Measurements from ENCODE around the gene AHCYL2.

The AHCYL2 gene

DNA sequence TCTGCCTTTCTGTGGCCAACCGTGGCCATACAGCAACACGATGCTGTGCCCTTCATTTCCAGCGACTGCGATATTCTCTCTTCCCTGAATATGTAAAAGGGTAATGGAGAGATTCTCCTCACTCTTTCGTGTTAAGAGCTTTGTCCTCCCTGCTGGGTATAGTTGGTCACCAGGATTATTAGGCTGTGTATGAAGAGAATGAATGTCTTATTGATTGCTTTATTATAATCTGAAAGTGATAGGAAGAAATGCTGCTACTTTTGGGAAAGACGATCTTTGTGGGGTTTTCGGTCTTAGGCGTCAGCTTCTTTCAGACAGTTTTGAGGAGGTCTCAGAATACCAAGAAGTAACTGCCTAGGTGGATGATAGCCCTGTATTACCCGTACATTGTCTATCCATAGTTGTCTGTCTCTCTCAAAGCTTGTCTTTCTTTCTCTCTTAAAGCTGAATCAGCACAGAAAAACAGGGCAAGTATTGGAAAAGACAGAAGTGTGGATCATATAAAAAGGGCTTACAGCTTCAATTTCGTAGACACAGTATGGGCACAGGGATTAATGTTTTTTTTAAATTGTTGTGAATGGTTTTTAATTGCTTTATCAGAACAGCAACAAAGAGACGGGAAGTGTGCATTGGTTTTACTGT is 1.2 kb downstream of the AHCYL2 start:
- TF ChIP-seq ZNF384 (IDR thresholded peaks at IDR 0.05) (no peak), ARNT (IDR thresholded peaks at IDR 0.05) (no peak), FOXM1 (IDR thresholded peaks at IDR 0.05; ENCODE audit: borderline replicate concordance) (no peak), NFRKB (IDR thresholded peaks at IDR 0.05) (no peak), FOXK2 (IDR thresholded peaks at IDR 0.05) (no peak), BHLHE40 (IDR thresholded peaks at IDR 0.05; ENCODE audit: borderline replicate concordance) (no peak), SP1 (IDR thresholded peaks at IDR 0.05) (no peak), CTBP1 (IDR thresholded peaks at IDR 0.05; ENCODE audit: borderline replicate concordance) (no peak), HDGF (IDR thresholded peaks at IDR 0.05; ENCODE audit: borderline replicate concordance) (no peak), FOXA1 (IDR thresholded peaks at IDR 0.05) (no peak), L3MBTL2 (conservative IDR thresholded peaks at IDR 0.05) (no peak), TARDBP (IDR thresholded peaks at IDR 0.05) (no peak), ELF4 (IDR thresholded peaks at IDR 0.05) (no peak), LEF1 (IDR thresholded peaks at IDR 0.05; ENCODE audit: borderline replicate concordance) (no peak), SUZ12 (IDR thresholded peaks at IDR 0.05) (no peak)
- TF ChIP-seq, protein P1, sequence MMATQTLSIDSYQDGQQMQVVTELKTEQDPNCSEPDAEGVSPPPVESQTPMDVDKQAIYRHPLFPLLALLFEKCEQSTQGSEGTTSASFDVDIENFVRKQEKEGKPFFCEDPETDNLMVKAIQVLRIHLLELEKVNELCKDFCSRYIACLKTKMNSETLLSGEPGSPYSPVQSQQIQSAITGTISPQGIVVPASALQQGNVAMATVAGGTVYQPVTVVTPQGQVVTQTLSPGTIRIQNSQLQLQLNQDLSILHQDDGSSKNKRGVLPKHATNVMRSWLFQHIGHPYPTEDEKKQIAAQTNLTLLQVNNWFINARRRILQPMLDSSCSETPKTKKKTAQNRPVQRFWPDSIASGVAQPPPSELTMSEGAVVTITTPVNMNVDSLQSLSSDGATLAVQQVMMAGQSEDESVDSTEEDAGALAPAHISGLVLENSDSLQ (IDR thresholded peaks at IDR 0.05): no peak
- ChIA-PET CTCF (interaction anchor here (1.3 kb wide), 1 partner anchor 117 kb away, joined by 5 read pairs; no protein-coding TSS in a partner anchor), POLR2A (interaction anchor here (0.8 kb wide), 1 partner anchor 172 kb away, joined by 4 read pairs; no protein-coding TSS in a partner anchor)
- DNase-seq (ENCODE audit: extremely low spot score): no peak

DNA sequence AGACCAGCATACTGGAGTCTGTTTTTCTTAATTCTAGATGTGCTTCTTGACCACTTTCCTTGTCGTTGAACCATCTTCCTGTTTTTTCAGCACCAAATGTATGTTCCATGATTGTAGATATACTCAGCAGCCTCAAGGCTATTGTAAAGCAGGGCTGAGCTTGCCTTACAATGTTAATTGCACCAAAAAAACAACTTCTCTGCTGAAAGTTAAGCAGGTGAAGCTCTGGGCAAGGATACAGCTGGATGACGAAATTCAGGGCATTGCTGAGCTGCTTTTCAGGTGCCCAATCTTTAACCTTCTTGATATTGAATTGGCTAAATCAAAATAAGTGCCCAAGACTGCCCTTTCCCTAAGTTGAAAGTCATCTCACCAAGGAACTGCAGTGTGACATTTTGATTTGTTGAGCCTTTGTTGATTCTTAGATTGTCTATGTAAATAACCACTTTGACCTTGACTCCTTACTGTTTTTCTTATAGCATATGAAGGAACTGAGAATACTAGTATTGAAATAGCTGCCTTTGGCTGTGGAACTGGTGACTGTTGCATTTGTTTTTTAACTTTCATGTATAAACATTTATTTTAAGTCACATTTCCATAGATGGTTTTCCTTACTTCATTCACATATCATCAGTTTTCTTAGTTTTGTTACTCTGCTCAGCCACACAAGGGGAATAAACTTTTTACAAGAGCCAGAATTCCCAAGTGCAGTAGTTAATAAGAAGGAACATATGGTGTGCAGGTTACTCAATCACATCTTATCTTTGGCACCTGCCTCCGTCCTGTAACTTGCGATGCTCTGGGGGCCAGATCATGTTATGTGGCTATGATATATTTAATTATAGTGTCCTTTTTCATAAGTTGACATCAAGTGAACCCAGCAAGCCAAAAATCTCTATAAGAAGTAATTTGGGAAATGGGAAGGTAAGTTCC is 3.1 kb downstream of the AHCYL2 start:
- no peak for DNase-seq (ENCODE audit: extremely low spot score)
- TF ChIP-seq ARNT (IDR thresholded peaks at IDR 0.05): no peak
- no peak for TF ChIP-seq CTBP1 (IDR thresholded peaks at IDR 0.05; ENCODE audit: borderline replicate concordance)
- no peak for TF ChIP-seq TARDBP (IDR thresholded peaks at IDR 0.05)
- TF ChIP-seq L3MBTL2 (conservative IDR thresholded peaks at IDR 0.05): no peak
- no peak for TF ChIP-seq SP1 (IDR thresholded peaks at IDR 0.05)
- no peak for TF ChIP-seq SUZ12 (IDR thresholded peaks at IDR 0.05)
- TF ChIP-seq ZNF384 (IDR thresholded peaks at IDR 0.05): 0 out of 2 replicates have a peak, but pooled peaks have one; percentile 2
- TF ChIP-seq, protein P1 (IDR thresholded peaks at IDR 0.05): peak; percentile 56
- TF ChIP-seq ELF4 (IDR thresholded peaks at IDR 0.05): no peak
- TF ChIP-seq NFRKB (IDR thresholded peaks at IDR 0.05): no peak
- TF ChIP-seq HDGF (IDR thresholded peaks at IDR 0.05; ENCODE audit: borderline replicate concordance): no peak
- TF ChIP-seq FOXK2 (IDR thresholded peaks at IDR 0.05): no peak
- ChIA-PET CTCF (interaction anchor here (1.2 kb wide), 1 partner anchor 64 kb away, joined by 3 read pairs; no protein-coding TSS in a partner anchor), POLR2A (no interaction called here)

DNA sequence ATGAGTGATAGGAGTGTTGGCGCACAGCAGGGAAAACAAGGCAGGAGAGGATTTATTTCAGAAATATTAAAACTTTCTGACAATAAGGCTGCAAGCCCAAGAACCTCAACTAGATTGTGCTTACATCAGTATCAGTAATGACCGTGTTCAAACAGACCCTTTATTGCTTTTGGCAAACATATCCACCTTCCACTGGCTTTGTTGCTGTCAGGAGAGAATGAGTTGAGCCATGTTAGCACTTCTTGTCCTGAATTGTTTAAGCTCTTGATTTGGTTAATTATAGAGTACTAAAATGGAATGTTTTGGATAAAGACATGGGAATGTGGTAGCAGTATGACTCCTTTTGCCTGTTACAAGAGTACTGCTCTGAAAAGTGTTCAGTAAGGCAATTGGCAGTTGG is 3.8 kb downstream of the AHCYL2 start:
- TF ChIP-seq FOXM1 (IDR thresholded peaks at IDR 0.05; ENCODE audit: borderline replicate concordance) (no peak), FOXK2 (IDR thresholded peaks at IDR 0.05) (no peak), TARDBP (IDR thresholded peaks at IDR 0.05) (no peak), FOXA1 (IDR thresholded peaks at IDR 0.05) (no peak), ARNT (IDR thresholded peaks at IDR 0.05) (no peak), CTBP1 (IDR thresholded peaks at IDR 0.05; ENCODE audit: borderline replicate concordance) (no peak), HDGF (IDR thresholded peaks at IDR 0.05; ENCODE audit: borderline replicate concordance) (no peak), L3MBTL2 (conservative IDR thresholded peaks at IDR 0.05) (no peak), LEF1 (IDR thresholded peaks at IDR 0.05; ENCODE audit: borderline replicate concordance) (no peak)
- POLR2A ChIA-PET: no interaction called here
- CTCF ChIA-PET: no interaction called here
- no peak for DNase-seq (ENCODE audit: extremely low spot score)

DNA sequence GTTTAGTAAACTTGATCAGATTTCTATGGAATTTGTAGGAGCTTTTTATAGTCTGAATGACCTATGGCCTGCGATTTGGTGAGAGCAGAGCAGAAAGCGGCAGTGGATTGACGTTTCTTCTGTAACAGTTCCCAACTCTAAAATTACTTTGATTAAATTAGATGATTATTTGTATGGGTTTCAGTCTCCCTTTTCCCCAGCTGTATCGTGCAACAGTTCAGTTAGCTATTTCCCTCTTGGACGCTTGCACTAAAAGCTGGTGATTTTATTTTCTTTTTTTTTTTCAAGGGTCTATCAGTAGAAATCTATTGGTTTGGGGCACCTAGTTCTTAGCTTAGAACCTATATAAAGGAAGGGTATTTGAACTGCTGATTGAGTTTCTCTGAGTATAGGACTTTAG is 6.8 kb downstream of the AHCYL2 start:
- ChIA-PET POLR2A (no interaction called here), CTCF (interaction anchor here (0.9 kb wide), 1 partner anchor 13 kb away, joined by 4 read pairs; no protein-coding TSS in a partner anchor)
- TF ChIP-seq ELF4 (IDR thresholded peaks at IDR 0.05) (no peak), FOXK2 (IDR thresholded peaks at IDR 0.05) (no peak), TARDBP (IDR thresholded peaks at IDR 0.05) (no peak), FOXA1 (IDR thresholded peaks at IDR 0.05) (no peak), BHLHE40 (IDR thresholded peaks at IDR 0.05; ENCODE audit: borderline replicate concordance) (no peak), CTBP1 (IDR thresholded peaks at IDR 0.05; ENCODE audit: borderline replicate concordance) (no peak)
- TF ChIP-seq, protein P1 (IDR thresholded peaks at IDR 0.05): no peak
- no peak for DNase-seq (ENCODE audit: extremely low spot score)

DNA sequence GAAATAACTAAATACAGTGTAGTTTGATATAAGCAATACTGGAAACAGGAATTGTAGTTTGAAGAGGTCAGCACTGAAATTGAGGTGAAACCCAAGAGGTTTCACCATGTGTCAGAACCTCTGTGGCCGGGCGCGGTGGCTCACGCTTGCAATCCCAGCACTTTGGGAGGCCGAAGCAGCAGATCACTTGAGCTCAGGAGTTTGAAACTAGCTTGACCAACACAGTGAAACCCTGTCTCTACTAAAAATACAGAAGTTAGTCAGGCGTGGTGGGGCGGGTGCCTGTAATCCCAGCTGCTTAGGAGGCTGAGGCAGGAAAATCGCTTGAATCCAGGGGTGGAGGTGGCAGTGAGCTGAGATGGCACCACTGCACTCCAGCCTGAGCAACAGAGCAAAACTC is 13.7 kb downstream of the AHCYL2 start:
- POLR2A ChIA-PET: no interaction called here
- no peak for DNase-seq (ENCODE audit: extremely low spot score)
- CTCF ChIA-PET: interaction anchor here (0.6 to 0.7 kb wide), 2 partner anchors 239 to 764 kb away, joined by 4 to 9 read pairs; no protein-coding TSS in a partner anchor
- TF ChIP-seq BHLHE40 (IDR thresholded peaks at IDR 0.05; ENCODE audit: borderline replicate concordance): no peak
- TF ChIP-seq CTBP1 (IDR thresholded peaks at IDR 0.05; ENCODE audit: borderline replicate concordance): no peak
- no peak for TF ChIP-seq SP1 (IDR thresholded peaks at IDR 0.05)
- no peak for TF ChIP-seq FOXA1 (IDR thresholded peaks at IDR 0.05)
- no peak for TF ChIP-seq HDGF (IDR thresholded peaks at IDR 0.05; ENCODE audit: borderline replicate concordance)
- TF ChIP-seq L3MBTL2 (conservative IDR thresholded peaks at IDR 0.05): no peak
- no peak for TF ChIP-seq NFRKB (IDR thresholded peaks at IDR 0.05)
- TF ChIP-seq ZNF384 (IDR thresholded peaks at IDR 0.05): no peak
- TF ChIP-seq TARDBP (IDR thresholded peaks at IDR 0.05): no peak
- TF ChIP-seq, protein P1 (IDR thresholded peaks at IDR 0.05): no peak
- TF ChIP-seq LEF1 (IDR thresholded peaks at IDR 0.05; ENCODE audit: borderline replicate concordance): no peak
- TF ChIP-seq FOXK2 (IDR thresholded peaks at IDR 0.05): no peak

All from HEK293T (cell line).